Activated CD4-positive, alpha-beta T cell treated with anti-CD3 and anti-CD28 coated beads, Interleukin-2, amount 10 ng/mL, durations not matched to agents 7 days and 5 days (primary cell): ENCODE results near the gene PADI2. TPM values are rescaled to one million over a fixed set of nuclear protein-coding genes. Genes with fewer than 3 reads are reported as not detected.
A peak's percentile ranks its signal among the peaks of the same experiment; 100 is the strongest.

Source experiments
- CTCF ChIA-PET: fragments of 350-600 bp; sonication (Branson Sonifier 250); formaldehyde crosslinking; loops from one replicate; lab custom pipeline; 2021; ENCODE audit warnings: antibody characterized with exemption; lab: Charles Lee
- POLR2A ChIA-PET: fragments of 350-600 bp; sonication (Branson Sonifier 250); formaldehyde crosslinking; loops from one replicate; lab custom pipeline; 2021; ENCODE audit warnings: antibody characterized with exemption; lab: Charles Lee
- DNase-seq: peaks from one replicate; pipeline ENCODE4 v3.0.0-alpha.2; 2020
- H3K27ac Mint-ChIP-seq: one replicate; pipeline ENCODE4 v1.8.0; 2021; ENCODE audit warnings: mild to moderate bottlenecking, moderate library complexity, mixed read lengths
- H3K27me3 Mint-ChIP-seq: one replicate; pipeline ENCODE4 v1.8.0; 2021; ENCODE audit warnings: mixed read lengths
- H3K36me3 Mint-ChIP-seq: one replicate; pipeline ENCODE4 v1.8.0; 2021; ENCODE audit warnings: low read depth, mixed read lengths
- H3K4me1 Mint-ChIP-seq: one replicate; pipeline ENCODE4 v1.8.0; 2021; ENCODE audit warnings: mixed read lengths
- H3K4me3 Mint-ChIP-seq: one replicate; pipeline ENCODE4 v1.8.0; 2021; ENCODE audit warnings: mild to moderate bottlenecking, moderate library complexity, mixed read lengths
- H3K9me3 Mint-ChIP-seq: one replicate; pipeline ENCODE4 v1.8.0; 2021; ENCODE audit warnings: mixed read lengths
- total RNA-seq, 2 experiments: library from RNA; stranded (reverse); gene quantifications; one replicate each; pipeline ENCODE4 v1.2.3, GENCODE V29; 2021

The PADI2 gene
- total RNA-seq, 2 experiments from 2014 or later = 0.05 to 0.23 TPM

GRCh38 chr1:17027900-17028299 is 91.4 kb downstream of the PADI2 start:
- H3K36me3 Mint-ChIP-seq = peaks cover 31% of the 10 kb centered on the region

GRCh38 chr1:17027403-17027802 is 91.8 kb downstream of the PADI2 start:
- H3K27me3 Mint-ChIP-seq = no peaks in the 10 kb centered on the region
- no peaks in the 10 kb centered on the region for H3K9me3 Mint-ChIP-seq
- H3K4me1 Mint-ChIP-seq = peaks cover 2% of the 10 kb centered on the region
- CTCF ChIA-PET = no interaction called here
- no peak for DNase-seq
- POLR2A ChIA-PET = no interaction called here
- H3K36me3 Mint-ChIP-seq = peaks cover 32% of the 10 kb centered on the region
- H3K27ac Mint-ChIP-seq = no peak overlapping the region
- H3K4me3 Mint-ChIP-seq = no peak overlapping the region

More at GRCh38 chr1:17027900-17028299, 91.4 kb downstream of the PADI2 start:
- Mint-ChIP-seq H3K27me3 (no peaks in the 10 kb centered on the region), H3K9me3 (no peaks in the 10 kb centered on the region), H3K27ac (no peak overlapping the region), H3K4me3 (no peak overlapping the region), H3K4me1 (peaks cover 2% of the 10 kb centered on the region)
- ChIA-PET CTCF (no interaction called here), POLR2A (no interaction called here)
- DNase-seq = no peak

- H3K27me3 Mint-ChIP-seq = no peaks in the 10 kb centered on the region
- H3K36me3 Mint-ChIP-seq = peaks cover 38% of the 10 kb centered on the region
- CTCF ChIA-PET = no interaction called here
- no peaks in the 10 kb centered on the region for H3K9me3 Mint-ChIP-seq
- DNase-seq = no peak
- H3K27ac Mint-ChIP-seq = no peak overlapping the region
- peaks cover 12% of the 10 kb centered on the region for H3K4me1 Mint-ChIP-seq
- POLR2A ChIA-PET = no interaction called here
- no peak overlapping the region for H3K4me3 Mint-ChIP-seq
Observed at GRCh38 chr1:17024721-17025120, 94.5 kb downstream of the PADI2 start.

- no peaks in the 10 kb centered on the region for H3K27me3 Mint-ChIP-seq
- POLR2A ChIA-PET = no interaction called here
- H3K4me1 Mint-ChIP-seq = peaks cover 22% of the 10 kb centered on the region
- CTCF ChIA-PET = interaction anchor here (0.5 to 1.8 kb wide), 4 partner anchors 10 to 389 kb away, joined by 3 to 6 read pairs (median 3); no protein-coding TSS in a partner anchor
- DNase-seq = no peak
- peaks cover 43% of the 10 kb centered on the region for H3K36me3 Mint-ChIP-seq
- H3K27ac Mint-ChIP-seq = no peak overlapping the region
- H3K4me3 Mint-ChIP-seq = no peak overlapping the region
- no peaks in the 10 kb centered on the region for H3K9me3 Mint-ChIP-seq
Observed at GRCh38 chr1:17023573-17023972, 95.7 kb downstream of the PADI2 start.

- POLR2A ChIA-PET = no interaction called here
- peaks cover 26% of the 10 kb centered on the region for H3K4me1 Mint-ChIP-seq
- no peak overlapping the region for H3K4me3 Mint-ChIP-seq
- H3K27me3 Mint-ChIP-seq = no peaks in the 10 kb centered on the region
- no peak overlapping the region for H3K27ac Mint-ChIP-seq
- H3K36me3 Mint-ChIP-seq = peaks cover 42% of the 10 kb centered on the region
- CTCF ChIA-PET = interaction anchor here (0.5 to 1.8 kb wide), 5 partner anchors 9 to 388 kb away, joined by 3 to 6 read pairs (median 3); no protein-coding TSS in a partner anchor
- H3K9me3 Mint-ChIP-seq = no peaks in the 10 kb centered on the region
- DNase-seq = no peak
Observed at GRCh38 chr1:17023102-17023501, 96.1 kb downstream of the PADI2 start.

- ChIA-PET CTCF (interaction anchor here (1.1 to 1.8 kb wide), 2 partner anchors 9 to 51 kb away, joined by 3 to 4 read pairs; no protein-coding TSS in a partner anchor), POLR2A (interaction anchor here (0.6 kb wide), 1 partner anchor 117 kb away, joined by 4 read pairs; no protein-coding TSS in a partner anchor)
- Mint-ChIP-seq H3K4me3 (no peak overlapping the region), H3K4me1 (peaks cover 26% of the 10 kb centered on the region), H3K36me3 (peaks cover 33% of the 10 kb centered on the region), H3K9me3 (no peaks in the 10 kb centered on the region), H3K27ac (peak overlapping the region; percentile 60), H3K27me3 (no peaks in the 10 kb centered on the region)
- DNase-seq = no peak
Observed at GRCh38 chr1:17021896-17022295, 97.4 kb downstream of the PADI2 start.

- DNase-seq = no peak
- Mint-ChIP-seq H3K4me1 (peaks cover 26% of the 10 kb centered on the region), H3K36me3 (peaks cover 33% of the 10 kb centered on the region), H3K9me3 (no peaks in the 10 kb centered on the region), H3K27me3 (no peaks in the 10 kb centered on the region), H3K4me3 (no peak overlapping the region), H3K27ac (peak overlapping the region; percentile 38)
- POLR2A ChIA-PET = no interaction called here
- CTCF ChIA-PET = interaction anchor here (0.9 to 1.8 kb wide), 2 partner anchors 50 to 61 kb away, joined by 3 read pairs; no protein-coding TSS in a partner anchor
Observed at GRCh38 chr1:17020502-17020901, 98.7 kb downstream of the PADI2 start.

- POLR2A ChIA-PET = no interaction called here
- H3K27me3 Mint-ChIP-seq = no peaks in the 10 kb centered on the region
- no peak overlapping the region for H3K4me3 Mint-ChIP-seq
- CTCF ChIA-PET = no interaction called here
- H3K27ac Mint-ChIP-seq = peak overlapping the region; percentile 72
- no peaks in the 10 kb centered on the region for H3K9me3 Mint-ChIP-seq
- no peak for DNase-seq
- peaks cover 29% of the 10 kb centered on the region for H3K36me3 Mint-ChIP-seq
- H3K4me1 Mint-ChIP-seq = peaks cover 30% of the 10 kb centered on the region
Observed at GRCh38 chr1:17018849-17019248, 100.4 kb downstream of the PADI2 start.

GRCh38 chr1:17017435-17017834 is 101.8 kb downstream of the PADI2 start:
- Mint-ChIP-seq H3K9me3 (no peaks in the 10 kb centered on the region), H3K27me3 (peaks cover 3% of the 10 kb centered on the region), H3K27ac (no peak overlapping the region), H3K4me1 (peaks cover 28% of the 10 kb centered on the region), H3K36me3 (peaks cover 22% of the 10 kb centered on the region), H3K4me3 (no peak overlapping the region)
- no peak for DNase-seq
- CTCF ChIA-PET = interaction anchor here (1.0 kb wide), 1 partner anchor 8 kb away, joined by 3 read pairs; no protein-coding TSS in a partner anchor
- POLR2A ChIA-PET = no interaction called here

Other genes starting within 250 kb of the PADI2 start
- 1,000 to 10,000 TPM; 2,316 to 2,477 TPM for gene RNU1-2, start 223.5 kb downstream of the PADI2 start, total RNA-seq
- gene CROCC, start 197.5 kb downstream of the PADI2 start, total RNA-seq = 10 to 100 TPM; 30.7 to 37.3 TPM
- not detected for gene MFAP2, start 138.8 kb downstream of the PADI2 start, total RNA-seq
- gene ATP13A2, start 107.5 kb downstream of the PADI2 start, total RNA-seq = 10 to 100 TPM; 57.1 to 59.4 TPM
- 10 to 100 TPM; 77.7 to 82.8 TPM for gene SDHB, start 65.4 kb downstream of the PADI2 start, total RNA-seq
- not detected for gene PADI1, start 85.7 kb upstream of the PADI2 start, total RNA-seq
- gene PADI3, start 129.6 kb upstream of the PADI2 start, total RNA-seq = not detected
- gene PADI4, start 188.7 kb upstream of the PADI2 start, total RNA-seq = under 1 TPM; 0.17 to 0.23 TPM